Liver (tissue), 9 donors: ENCODE data around the gene BEST1. TPM values are rescaled to one million over a fixed set of nuclear protein-coding genes. Genes with fewer than 3 reads are reported as not detected.
A peak's percentile ranks its signal among the peaks of the same experiment; 100 is the strongest.

Experiments used
- DNase-seq: peaks from one replicate; pipeline ENCODE4 v3.0.0-alpha.2; 2017; ENCODE audit warnings: low spot score
- H3K27ac ChIP-seq, 2 donors: one replicate each; pipeline ENCODE4 v1.7.0; 2013; ENCODE audit warnings: inconsistent platforms in 2 of 2, low read length in 2 of 2, control low read depth in 1 of 2, low read depth in 1 of 2, mild to moderate bottlenecking in 1 of 2
- H3K27me3 ChIP-seq, 4 donors: one replicate each; pipeline versions ENCODE4 v1.6.1 to v1.7.0; 2013; ENCODE audit warnings: low read length in 3 of 4, inconsistent platforms in 1 of 4, mild to moderate bottlenecking in 1 of 4, moderate library complexity in 1 of 4; ENCODE audit not compliant: control insufficient read depth in 4 of 4, insufficient read depth in 4 of 4
- H3K36me3 ChIP-seq, 4 donors: one replicate each; pipeline versions ENCODE4 v1.6.1 to v1.7.0; 2013; ENCODE audit warnings: low read length in 3 of 4, mild to moderate bottlenecking in 3 of 4, low read depth in 1 of 4, moderate library complexity in 1 of 4; ENCODE audit not compliant: control insufficient read depth in 4 of 4, insufficient read depth in 3 of 4
- H3K4me1 ChIP-seq, 4 donors: one replicate each; pipeline versions ENCODE4 v1.6.1 to v1.7.0; 2013; ENCODE audit warnings: low read length in 3 of 4, mild to moderate bottlenecking in 3 of 4, moderate library complexity in 1 of 4; ENCODE audit not compliant: control insufficient read depth in 4 of 4, insufficient read depth in 4 of 4
- H3K4me3 ChIP-seq, 3 donors: one replicate each; pipeline versions ENCODE4 v1.6.1 to v1.7.0; 2013; ENCODE audit warnings: low read length in 3 of 3, control low read depth in 1 of 3, low read depth in 1 of 3, mild to moderate bottlenecking in 1 of 3
- H3K9ac ChIP-seq, 2 donors: one replicate each; pipeline ENCODE4 v1.7.0; 2013; ENCODE audit warnings: low read length in 2 of 2, mild to moderate bottlenecking in 2 of 2, moderate library complexity in 2 of 2, control low read depth in 1 of 2, low read depth in 1 of 2
- H3K9me3 ChIP-seq, 4 donors: one replicate each; pipeline versions ENCODE4 v1.6.1 to v1.7.0; 2013; ENCODE audit warnings: low read length in 3 of 4; ENCODE audit not compliant: control insufficient read depth in 4 of 4
- EGR1 ChIP-seq, 2 donors: IDR thresholded peaks; 2 replicates each; pipeline ENCODE4 v1.6.1; 2016 to 2018; ENCODE audit warnings: antibody characterized with exemption in 2 of 2, low read depth in 2 of 2
- GABPA ChIP-seq, 2 donors: IDR thresholded peaks in 1 of 2; conservative IDR thresholded peaks in 1 of 2; 2 replicates each; pipeline ENCODE4 v1.6.1; 2016; ENCODE audit warnings: antibody characterized with exemption in 2 of 2, mild to moderate bottlenecking in 1 of 2, moderate library complexity in 1 of 2
- HNF4A ChIP-seq, 2 donors: conservative IDR thresholded peaks; 2 replicates each; pipeline ENCODE4 v1.6.1; 2016; ENCODE audit warnings: antibody characterized with exemption in 2 of 2, mild to moderate bottlenecking in 2 of 2
- HNF4G ChIP-seq: IDR thresholded peaks from 2 replicates; pipeline ENCODE4 v1.6.1; 2016; ENCODE audit warnings: antibody characterized with exemption
- JUND ChIP-seq, 2 donors: IDR thresholded peaks; 2 replicates each; pipeline ENCODE4 v1.6.1; 2016; ENCODE audit warnings: antibody characterized with exemption in 2 of 2
- NR2F2 ChIP-seq: IDR thresholded peaks from 2 replicates; pipeline ENCODE4 v1.6.1; 2016; ENCODE audit warnings: antibody characterized with exemption
- SP1 ChIP-seq: IDR thresholded peaks from 2 replicates; pipeline ENCODE4 v1.6.1; 2018; ENCODE audit warnings: antibody characterized with exemption, mild to moderate bottlenecking
- YY1 ChIP-seq: IDR thresholded peaks from 2 replicates; pipeline ENCODE4 v1.6.1; 2016; ENCODE audit warnings: antibody characterized with exemption, mild to moderate bottlenecking
- WGBS: extraction: QIAGEN DNeasy Blood & Tissue Kit; methylation state at CpG from one replicate; pipeline ENCODE4 v1.1.7; 2013; 5-methylcytosine and 5-hydroxymethylcytosine counted together
- polyA plus RNA-seq, 2 donors: library from polyadenylated mRNA; stranded (reverse) in 1 of 2; unstranded in 1 of 2; fragments of 200-250 nt in 1 of 2; fragments of >200 nt in 1 of 2; fragmentation: Nextera tagmentation in 1 of 2; extraction: Ambion mirVana in 1 of 2; gene quantifications; one replicate each; pipeline versions ENCODE4 v1.2.1 to v1.2.3, GENCODE V29; 2013 to 2015
- total RNA-seq, 2 donors: library from RNA; depleted of rRNA; stranded (reverse); fragments of >200 nt; gene quantifications; one replicate each; pipeline ENCODE4 v1.2.3, GENCODE V29; 2014
- TF ChIP-seq, protein P1 (sequence below): IDR thresholded peaks from 2 replicates; pipeline ENCODE4 v1.6.1; 2016; ENCODE audit warnings: antibody characterized with exemption
- TF ChIP-seq, protein P2 (sequence below): IDR thresholded peaks from 2 replicates; pipeline ENCODE4 v1.6.1; 2016; ENCODE audit warnings: antibody characterized with exemption
- TF ChIP-seq, protein P3 (sequence below): IDR thresholded peaks from 2 replicates; pipeline ENCODE4 v1.6.1; 2016; ENCODE audit warnings: antibody characterized with exemption
- TF ChIP-seq, protein P4 (sequence below): fragments of 150-350 bp; IDR thresholded peaks from 2 replicates; pipeline ENCODE4 v1.5.1; 2017; ENCODE audit warnings: improper control_type of control experiment, low read depth, low read length; ENCODE audit not compliant: missing input control
- TF ChIP-seq, protein P5 (sequence below): IDR thresholded peaks from 2 replicates; pipeline ENCODE4 v1.6.1; 2016; ENCODE audit warnings: antibody characterized with exemption, mild to moderate bottlenecking
- donor health status: healthy.
- donor health status: healthy.
- donor health status: healthy.
- donor health status: healthy.
- donor health status: healthy.

The BEST1 gene
- total and polyA plus RNA-seq, 4 donors: 0.22 to 1.6 (median 1.1) TPM

DNA sequence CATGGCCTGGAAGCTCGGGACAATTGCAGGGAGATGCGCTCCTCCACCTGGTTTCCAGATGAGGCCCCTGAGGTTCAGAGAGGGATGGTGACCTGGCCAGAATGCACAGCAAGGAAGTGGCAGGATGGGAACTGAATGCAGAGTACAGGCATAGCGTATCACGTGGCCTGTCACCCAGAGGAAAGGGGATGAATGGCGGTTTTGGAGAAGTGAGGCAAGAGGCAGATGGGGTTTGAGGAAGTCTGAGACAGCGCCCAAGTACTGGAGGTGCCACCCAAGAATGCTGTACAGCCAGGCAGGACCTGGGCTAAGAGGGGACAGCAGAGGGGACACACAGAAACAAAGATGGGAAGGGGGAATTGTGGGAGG, 37.6 kb upstream of the BEST1 start:
- TF ChIP-seq SP1 (no peak), YY1 (peak; percentile 19)
- TF ChIP-seq, protein P1, sequence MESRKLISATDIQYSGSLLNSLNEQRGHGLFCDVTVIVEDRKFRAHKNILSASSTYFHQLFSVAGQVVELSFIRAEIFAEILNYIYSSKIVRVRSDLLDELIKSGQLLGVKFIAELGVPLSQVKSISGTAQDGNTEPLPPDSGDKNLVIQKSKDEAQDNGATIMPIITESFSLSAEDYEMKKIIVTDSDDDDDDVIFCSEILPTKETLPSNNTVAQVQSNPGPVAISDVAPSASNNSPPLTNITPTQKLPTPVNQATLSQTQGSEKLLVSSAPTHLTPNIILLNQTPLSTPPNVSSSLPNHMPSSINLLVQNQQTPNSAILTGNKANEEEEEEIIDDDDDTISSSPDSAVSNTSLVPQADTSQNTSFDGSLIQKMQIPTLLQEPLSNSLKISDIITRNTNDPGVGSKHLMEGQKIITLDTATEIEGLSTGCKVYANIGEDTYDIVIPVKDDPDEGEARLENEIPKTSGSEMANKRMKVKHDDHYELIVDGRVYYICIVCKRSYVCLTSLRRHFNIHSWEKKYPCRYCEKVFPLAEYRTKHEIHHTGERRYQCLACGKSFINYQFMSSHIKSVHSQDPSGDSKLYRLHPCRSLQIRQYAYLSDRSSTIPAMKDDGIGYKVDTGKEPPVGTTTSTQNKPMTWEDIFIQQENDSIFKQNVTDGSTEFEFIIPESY: no peak
- TF ChIP-seq, protein P2, sequence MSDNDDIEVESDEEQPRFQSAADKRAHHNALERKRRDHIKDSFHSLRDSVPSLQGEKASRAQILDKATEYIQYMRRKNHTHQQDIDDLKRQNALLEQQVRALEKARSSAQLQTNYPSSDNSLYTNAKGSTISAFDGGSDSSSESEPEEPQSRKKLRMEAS: no peak
- Histone ChIP-seq H3K36me3 (no peaks in the 10 kb centered on the region), H3K4me3 (no peak overlapping the region), H3K9ac (no peak overlapping the region), H3K27me3 (no peaks in the 10 kb centered on the region), H3K9me3 (no peaks in the 10 kb centered on the region), H3K27ac (no peak overlapping the region), H3K4me1 (peaks cover 0 to 11% (median 2%) of the 10 kb centered on the region in 4 donors)
- 82% methylated on average over 6 of the region's 6 CpGs for WGBS
- no peak for DNase-seq

DNA sequence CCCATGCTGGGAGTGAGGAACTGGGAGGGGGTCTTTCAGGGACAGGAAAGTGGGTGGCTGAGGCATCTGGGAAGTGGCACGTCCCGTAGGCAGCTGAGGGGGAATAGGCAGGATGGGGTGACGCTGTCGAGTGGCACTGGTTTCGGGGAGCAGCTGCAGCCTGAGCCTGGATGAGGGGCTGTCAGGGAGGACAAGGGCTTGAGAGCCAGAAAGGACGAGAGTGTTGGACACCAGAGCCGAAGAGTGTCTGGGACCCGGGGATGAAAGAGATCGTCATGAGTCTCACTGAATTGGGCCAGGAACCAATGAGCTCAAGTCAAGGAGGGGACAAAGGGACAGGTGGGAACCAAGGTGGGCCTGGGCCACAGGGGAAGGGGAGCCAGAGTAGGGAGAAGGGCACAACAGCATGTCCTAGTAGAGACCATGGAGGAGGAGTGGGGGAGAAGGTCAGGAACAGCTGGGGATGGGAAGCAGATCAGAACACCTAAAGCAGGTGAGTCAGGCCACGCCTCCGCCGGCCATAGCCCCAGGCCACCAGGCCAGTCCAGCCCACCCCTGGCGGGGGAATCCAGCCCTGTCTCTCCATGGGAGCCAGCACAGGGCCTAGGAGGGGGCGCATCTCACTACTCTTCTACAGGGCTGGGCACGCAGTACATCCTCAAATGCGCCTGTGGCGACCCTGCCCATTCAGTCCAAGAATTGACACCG, 37.0 kb upstream of the BEST1 start:
- Histone ChIP-seq H3K4me3 (no peak overlapping the region), H3K9ac (no peak overlapping the region), H3K27me3 (no peaks in the 10 kb centered on the region), H3K9me3 (no peaks in the 10 kb centered on the region), H3K4me1 (peaks cover 0 to 15% (median 4%) of the 10 kb centered on the region in 4 donors), H3K27ac (no peak overlapping the region), H3K36me3 (no peaks in the 10 kb centered on the region)
- no peak for DNase-seq
- 82% methylated on average over 18 of the region's 18 CpGs for WGBS
- TF ChIP-seq EGR1 (IDR thresholded peaks at IDR 0.05; ENCODE audit: low read depth in 2 of 2) (no peak), NR2F2 (no peak), HNF4G (no peak), YY1 (no peak), JUND (IDR thresholded peaks at IDR 0.05) (no peak), GABPA (IDR thresholded peaks at IDR 0.05 in 1 of 2, conservative IDR thresholded peaks at IDR 0.05 in 1 of 2) (no peak), HNF4A (conservative IDR thresholded peaks at IDR 0.05) (no peak)
- TF ChIP-seq, protein P3, sequence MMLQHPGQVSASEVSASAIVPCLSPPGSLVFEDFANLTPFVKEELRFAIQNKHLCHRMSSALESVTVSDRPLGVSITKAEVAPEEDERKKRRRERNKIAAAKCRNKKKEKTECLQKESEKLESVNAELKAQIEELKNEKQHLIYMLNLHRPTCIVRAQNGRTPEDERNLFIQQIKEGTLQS: no peak
- TF ChIP-seq, protein P1: no peak
- TF ChIP-seq, protein P4, sequence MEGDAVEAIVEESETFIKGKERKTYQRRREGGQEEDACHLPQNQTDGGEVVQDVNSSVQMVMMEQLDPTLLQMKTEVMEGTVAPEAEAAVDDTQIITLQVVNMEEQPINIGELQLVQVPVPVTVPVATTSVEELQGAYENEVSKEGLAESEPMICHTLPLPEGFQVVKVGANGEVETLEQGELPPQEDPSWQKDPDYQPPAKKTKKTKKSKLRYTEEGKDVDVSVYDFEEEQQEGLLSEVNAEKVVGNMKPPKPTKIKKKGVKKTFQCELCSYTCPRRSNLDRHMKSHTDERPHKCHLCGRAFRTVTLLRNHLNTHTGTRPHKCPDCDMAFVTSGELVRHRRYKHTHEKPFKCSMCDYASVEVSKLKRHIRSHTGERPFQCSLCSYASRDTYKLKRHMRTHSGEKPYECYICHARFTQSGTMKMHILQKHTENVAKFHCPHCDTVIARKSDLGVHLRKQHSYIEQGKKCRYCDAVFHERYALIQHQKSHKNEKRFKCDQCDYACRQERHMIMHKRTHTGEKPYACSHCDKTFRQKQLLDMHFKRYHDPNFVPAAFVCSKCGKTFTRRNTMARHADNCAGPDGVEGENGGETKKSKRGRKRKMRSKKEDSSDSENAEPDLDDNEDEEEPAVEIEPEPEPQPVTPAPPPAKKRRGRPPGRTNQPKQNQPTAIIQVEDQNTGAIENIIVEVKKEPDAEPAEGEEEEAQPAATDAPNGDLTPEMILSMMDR: no peak
- TF ChIP-seq, protein P5, sequence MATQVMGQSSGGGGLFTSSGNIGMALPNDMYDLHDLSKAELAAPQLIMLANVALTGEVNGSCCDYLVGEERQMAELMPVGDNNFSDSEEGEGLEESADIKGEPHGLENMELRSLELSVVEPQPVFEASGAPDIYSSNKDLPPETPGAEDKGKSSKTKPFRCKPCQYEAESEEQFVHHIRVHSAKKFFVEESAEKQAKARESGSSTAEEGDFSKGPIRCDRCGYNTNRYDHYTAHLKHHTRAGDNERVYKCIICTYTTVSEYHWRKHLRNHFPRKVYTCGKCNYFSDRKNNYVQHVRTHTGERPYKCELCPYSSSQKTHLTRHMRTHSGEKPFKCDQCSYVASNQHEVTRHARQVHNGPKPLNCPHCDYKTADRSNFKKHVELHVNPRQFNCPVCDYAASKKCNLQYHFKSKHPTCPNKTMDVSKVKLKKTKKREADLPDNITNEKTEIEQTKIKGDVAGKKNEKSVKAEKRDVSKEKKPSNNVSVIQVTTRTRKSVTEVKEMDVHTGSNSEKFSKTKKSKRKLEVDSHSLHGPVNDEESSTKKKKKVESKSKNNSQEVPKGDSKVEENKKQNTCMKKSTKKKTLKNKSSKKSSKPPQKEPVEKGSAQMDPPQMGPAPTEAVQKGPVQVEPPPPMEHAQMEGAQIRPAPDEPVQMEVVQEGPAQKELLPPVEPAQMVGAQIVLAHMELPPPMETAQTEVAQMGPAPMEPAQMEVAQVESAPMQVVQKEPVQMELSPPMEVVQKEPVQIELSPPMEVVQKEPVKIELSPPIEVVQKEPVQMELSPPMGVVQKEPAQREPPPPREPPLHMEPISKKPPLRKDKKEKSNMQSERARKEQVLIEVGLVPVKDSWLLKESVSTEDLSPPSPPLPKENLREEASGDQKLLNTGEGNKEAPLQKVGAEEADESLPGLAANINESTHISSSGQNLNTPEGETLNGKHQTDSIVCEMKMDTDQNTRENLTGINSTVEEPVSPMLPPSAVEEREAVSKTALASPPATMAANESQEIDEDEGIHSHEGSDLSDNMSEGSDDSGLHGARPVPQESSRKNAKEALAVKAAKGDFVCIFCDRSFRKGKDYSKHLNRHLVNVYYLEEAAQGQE: no peak
